C1 segment of cervical spinal cord (tissue), 14 donors: Measurements from ENCODE around the gene STK39.

ENCODE experiments used
- DNase-seq, 14 donors: peaks; one replicate each; lab custom pipeline; 2025; lab: John Stamatoyannopoulos, UW

Gene STK39

GRCh38 chr2:168006498-168006897 is 240.9 kb downstream of the STK39 start:
- DNase-seq, result no peak

GRCh38 chr2:168005586-168005985 is 241.8 kb downstream of the STK39 start:
- no peak for DNase-seq

- DNase-seq, result no peak
These were observed 243.5 kb downstream of the STK39 start for GRCh38 chr2:168003876-168004275.

DNA sequence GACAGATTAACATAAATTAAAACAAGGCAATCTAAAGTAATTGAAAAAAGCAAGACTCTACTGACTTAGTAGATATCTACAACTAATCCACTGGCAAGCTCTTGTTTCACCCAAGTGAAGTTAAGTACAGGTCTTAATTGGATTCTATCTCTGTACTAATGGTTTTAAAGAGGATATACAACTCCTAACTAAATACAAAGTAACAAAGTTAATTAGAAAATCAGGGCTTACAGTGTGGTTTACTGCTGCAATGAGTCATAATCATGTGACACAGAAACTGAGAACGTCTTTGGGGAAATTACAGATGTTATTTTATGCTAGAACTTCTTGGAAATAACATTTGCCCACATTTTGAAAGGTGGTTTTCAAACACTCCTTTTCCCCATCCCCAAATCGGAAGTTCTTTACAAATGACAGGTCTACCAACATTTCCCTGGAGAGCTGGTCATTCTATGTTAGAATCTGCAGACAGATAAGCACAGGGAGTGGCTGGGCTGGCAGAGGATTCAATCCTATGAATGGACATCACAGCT is 245.3 kb downstream of the STK39 start:
- no peak for DNase-seq

- no peak for DNase-seq
These were observed 255.1 kb downstream of the STK39 start for GRCh38 chr2:167992278-167992677.

DNA sequence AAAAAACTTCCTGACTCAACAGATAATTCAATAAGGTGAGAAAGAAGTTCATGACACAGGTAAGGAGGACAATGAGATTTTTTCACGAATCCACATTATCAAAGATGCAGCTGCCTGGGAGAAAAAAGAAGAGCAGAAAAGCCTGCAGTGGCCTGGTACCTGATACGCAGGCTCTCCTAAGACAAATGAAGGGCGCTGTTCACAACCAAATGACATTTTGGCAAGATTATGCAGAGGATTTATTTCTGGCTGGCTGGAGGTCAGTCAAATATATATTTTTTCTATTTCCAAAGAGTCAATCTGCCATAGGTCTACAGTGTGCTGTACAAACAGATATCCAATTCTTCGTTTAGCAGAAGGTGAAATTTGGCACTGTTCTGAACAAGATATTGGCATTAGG is 257.3 kb downstream of the STK39 start:
- peak in 1 of 14 donors; percentile 61 for DNase-seq

- DNase-seq, result no peak
These were observed 259.1 kb downstream of the STK39 start for GRCh38 chr2:167988296-167988695.

GRCh38 chr2:167987558-167987957 is 259.8 kb downstream of the STK39 start:
- no peak for DNase-seq

- DNase-seq, result no peak
These were observed 260.4 kb downstream of the STK39 start for GRCh38 chr2:167987026-167987425.

GRCh38 chr2:167986223-167986622 is 261.2 kb downstream of the STK39 start:
- no peak for DNase-seq

DNA sequence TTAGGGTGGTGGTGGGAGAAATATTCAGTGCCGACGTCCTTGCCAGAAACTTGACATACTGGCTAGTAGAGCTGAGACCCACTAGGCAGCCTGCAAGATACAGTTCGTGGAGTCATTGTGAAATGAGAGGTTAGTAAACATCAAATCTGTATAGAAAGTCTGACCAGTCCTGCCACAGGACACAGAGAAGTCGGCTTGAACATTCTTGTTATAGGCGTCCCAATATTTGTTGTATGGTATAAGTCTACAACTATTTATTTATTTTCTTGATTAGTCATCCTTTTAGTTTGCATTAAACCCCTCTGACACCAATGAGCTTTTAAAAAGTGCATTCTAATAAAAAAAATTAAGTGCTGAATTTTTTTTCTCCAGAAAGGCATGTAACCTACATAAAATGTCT is 265.4 kb downstream of the STK39 start:
- DNase-seq, result no peak

DNA sequence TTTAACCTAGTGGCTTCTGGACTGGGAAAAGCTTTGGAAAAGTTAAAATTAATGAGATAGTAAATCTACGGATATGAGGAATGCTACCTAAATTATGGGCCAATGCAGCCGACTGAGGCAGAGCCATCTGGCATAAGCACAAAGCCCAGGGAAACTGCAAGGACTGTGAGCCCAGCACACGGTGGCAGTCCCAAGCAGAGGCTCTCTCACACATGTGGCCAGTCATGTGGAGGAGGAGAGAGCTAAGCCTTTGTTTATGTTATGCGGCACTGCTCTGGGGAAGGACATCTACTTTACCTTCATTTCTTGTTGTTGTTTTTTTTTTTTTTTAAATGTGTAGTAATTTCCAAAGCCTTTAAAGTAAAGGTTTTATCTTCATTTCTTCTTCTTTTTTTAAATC is 267.0 kb downstream of the STK39 start:
- no peak for DNase-seq

DNA sequence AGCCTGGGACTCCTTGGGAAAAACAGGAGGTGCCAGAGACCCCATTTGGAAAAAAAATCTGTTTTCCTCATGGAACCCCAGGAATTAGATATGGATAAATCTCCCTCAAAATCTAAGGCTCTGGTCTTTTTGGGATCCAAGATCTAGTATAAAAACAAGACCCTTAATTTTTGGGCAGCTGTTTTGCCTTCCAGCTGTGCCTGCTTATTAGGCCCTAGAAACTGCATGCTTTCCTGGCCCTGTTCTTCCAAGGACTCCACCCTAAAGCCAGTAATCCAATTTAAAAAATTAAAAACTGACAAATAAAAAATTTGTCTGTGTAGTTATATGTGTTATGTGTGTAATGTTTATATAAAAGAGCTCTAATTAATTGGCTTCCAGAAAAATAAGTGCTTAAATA is 274.6 kb downstream of the STK39 start:
- DNase-seq, result no peak

DNA sequence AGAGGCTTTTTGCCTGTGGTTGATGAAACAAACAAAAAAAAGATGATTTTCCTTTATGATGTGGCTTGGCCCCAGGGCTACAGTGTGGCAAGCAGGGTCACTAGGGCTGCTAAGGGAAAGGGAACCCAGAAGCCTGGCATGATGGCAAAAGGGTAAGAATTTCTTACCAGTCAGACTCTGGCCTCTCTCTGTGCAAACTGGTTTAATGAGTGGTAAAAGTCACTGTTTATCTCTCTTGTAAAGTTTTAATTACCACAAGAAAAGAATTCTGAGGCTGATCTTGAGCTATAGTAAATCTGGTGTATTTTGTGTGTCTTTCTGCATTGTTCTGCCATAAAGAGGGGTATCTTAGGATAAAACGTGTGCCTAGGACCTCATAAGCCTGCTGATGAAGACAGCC is 275.4 kb downstream of the STK39 start:
- no peak for DNase-seq

DNA sequence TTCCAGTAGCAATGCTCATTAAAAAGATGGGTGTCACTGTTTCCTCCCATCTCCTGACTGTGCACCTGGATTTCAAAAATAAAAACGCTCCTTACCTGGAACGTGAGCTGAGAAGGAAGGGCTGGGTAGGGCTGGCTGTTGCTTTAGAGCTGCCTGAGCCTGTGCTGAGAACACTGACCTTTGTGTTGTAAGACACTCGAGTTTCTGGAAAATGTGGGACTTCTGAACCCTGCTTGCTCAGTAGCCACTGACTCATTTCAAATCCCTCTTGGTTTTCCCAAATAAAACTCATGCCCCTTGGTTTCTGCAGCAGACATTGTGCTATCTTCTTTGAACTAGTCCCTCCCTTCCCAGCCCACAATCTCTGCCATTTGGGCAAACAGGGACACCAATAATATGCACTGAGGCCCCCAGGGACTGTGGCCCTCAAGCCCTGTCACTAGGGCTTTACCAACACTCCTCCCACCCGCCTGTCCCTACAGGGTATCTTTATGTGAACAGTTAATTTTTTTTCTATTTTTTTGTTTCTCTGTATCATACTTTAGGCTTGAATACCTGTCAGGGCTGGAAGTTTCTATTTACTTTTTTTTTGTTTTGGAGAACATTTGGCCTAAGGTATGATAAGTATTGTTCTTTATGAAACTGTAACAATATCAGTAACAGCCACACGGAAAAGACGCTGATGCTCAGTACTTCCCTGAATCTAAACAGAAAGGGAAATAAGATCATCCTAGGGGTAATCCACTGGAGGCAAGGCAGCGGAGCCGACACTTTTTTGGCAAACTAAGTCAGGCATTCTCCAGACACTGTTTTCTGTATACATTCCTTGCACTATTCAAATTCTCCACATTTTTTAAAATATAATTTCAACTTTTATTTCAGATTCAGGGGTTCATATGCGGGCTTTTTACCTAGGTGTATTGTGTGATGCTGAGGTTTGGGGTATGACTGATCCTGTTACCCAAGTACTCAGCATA is 280.2 kb downstream of the STK39 start:
- no peak for DNase-seq

DNA sequence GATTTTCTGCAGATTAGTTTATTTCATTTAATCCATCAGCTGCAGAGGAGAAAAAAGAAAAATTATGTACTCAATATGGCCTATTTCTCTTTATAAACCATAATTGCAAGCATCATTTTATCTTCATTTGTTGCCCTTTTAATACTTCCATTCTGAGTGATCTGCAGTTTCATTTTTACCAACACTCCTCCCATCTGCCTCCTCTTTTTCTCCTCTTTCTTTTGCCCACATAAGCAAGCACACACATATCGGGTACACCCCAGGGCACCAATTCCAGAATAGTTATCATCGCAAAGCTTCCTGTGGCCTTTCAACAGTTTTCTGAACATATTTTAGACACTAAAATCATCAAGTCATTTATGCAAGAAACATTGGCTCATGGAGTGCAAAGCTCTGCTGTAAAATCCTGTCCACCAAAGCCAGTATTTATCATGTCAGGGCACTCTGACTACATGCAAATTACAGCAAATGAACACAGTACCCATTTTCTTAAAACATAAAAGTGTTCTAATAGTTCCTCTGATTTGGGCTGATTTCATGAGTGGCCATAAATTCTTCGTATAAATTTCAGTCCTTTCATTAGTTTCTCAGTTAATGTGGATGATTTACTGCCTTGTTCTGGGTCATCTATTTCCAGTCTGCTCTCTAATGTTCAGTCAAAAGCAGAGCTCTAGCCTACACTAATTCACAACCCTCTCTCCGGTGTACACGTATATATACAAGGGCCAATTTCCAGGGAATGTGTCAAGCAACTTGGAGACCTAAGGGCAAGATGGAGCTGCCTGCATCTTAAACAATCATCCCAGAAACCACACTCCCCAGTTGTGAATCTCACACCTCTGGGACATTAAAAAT is 281.3 kb downstream of the STK39 start:
- no peak for DNase-seq

- DNase-seq, result peak in 1 of 14 donors; percentile 5
These were observed 282.6 kb downstream of the STK39 start for GRCh38 chr2:167964650-167965413.

DNA sequence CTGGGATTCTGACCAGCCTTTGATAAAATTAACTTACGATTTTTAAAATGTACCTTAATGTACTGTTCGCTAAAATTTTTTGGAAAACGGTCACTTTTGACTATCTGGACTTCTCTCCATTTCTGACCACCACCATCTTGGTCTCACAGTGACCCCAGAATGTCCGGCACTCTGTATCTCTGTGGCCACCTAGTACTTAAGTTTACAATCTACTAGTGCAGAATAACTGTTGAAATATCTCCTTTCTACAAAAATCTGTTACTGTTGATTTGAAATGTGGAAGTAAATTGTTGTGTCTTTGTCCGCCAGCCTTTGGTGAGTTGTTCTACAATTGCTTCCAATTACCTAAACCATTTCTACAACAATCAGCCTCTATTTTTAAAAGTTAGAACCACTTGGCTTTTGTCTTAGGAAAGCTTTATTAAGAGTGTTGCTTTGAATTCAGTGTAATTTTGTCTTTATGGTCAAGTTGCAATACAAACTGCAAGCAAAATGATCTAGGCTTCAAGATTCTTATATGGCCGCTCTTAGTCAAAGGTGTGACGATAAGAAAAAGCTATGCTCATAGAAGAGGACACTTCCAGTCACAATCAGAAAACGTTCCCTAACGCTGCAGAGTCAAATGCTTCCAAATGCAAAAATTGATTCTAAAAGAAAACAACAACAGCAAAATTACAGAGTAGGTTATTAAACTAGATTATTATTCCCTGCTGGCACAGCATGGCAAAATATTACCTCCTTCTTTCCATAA is 283.3 kb downstream of the STK39 start:
- DNase-seq, result no peak

DNA sequence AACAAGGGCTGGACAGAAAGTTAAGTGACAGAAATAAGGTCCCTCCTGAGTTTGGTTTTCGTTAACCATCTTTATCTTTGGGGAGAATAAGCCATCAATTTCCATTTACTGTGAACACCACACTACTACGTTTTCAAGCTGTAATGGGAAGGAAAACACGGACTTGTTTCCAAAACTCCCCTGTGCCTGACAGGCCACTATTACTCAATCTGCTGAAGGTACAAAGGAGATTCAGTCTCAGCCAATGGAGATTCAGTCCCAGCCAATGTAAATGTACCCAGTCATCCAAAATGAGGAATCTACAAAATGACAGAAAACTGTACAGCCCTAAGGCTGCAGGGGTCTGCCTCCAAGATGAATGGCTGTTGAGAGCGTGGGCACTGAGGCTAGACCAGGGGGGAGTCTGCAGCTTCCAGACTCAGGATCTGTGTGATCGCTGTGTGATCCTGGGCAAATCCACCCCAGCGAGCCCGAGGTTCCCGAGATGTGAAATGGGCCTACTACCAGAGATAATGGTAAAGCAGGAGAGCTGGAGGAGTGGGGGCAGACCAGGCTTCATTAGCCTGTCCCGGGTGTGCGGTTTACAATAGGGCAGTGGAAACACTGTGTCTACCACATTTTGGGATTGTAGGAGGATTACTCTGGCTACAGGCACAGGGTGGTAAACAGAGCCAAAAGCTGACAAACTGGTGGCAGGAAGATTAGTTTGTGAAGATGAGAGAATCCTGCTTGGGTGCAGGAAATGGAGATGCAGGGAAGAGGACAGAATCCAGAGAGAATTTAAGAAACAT is 284.8 kb downstream of the STK39 start:
- no peak for DNase-seq

GRCh38 chr2:167961536-167962048 is 285.8 kb downstream of the STK39 start:
- no peak for DNase-seq
